Cerebellar cortex (tissue), 1 donor: ENCODE data around the gene ZNF561.
"Not testable (repeated sequence)": the region's sequence is repeated elsewhere in the genome, so short reads cannot be mapped to it uniquely, and the experiment has no call there.

Source experiments
- DNase-seq: peaks from one replicate; pipeline ENCODE4 v3.0.0-alpha.2; 2015; ENCODE audit warnings: low spot score

ZNF561 gene

GRCh38 chr19:9621156-9622037 lies at the start of gene ZNF561:
Gene ZNF561, minus strand, starts transcription at chr19:9621232. Its CDS starts 1,776 bp downstream, at chr19:9619456.
- DNase-seq, result peak; percentile 88

- no peak for DNase-seq
Observed at GRCh38 chr19:9668544-9668943, 47.5 kb upstream of the ZNF561 start.

- no peak for DNase-seq
Observed at GRCh38 chr19:9667898-9668297, 46.9 kb upstream of the ZNF561 start.

GRCh38 chr19:9658769-9659168 lies 37.7 kb upstream of the ZNF561 start:
- no peak for DNase-seq

GRCh38 chr19:9653066-9653555 lies 32.1 kb upstream of the ZNF561 start:
- not testable (repeated sequence) for DNase-seq

- DNase-seq, result not testable (repeated sequence)
Observed at GRCh38 chr19:9651464-9651863, 30.4 kb upstream of the ZNF561 start.

- DNase-seq, result no peak
Observed at GRCh38 chr19:9650345-9650744, 29.3 kb upstream of the ZNF561 start.

GRCh38 chr19:9645472-9645871 lies 24.4 kb upstream of the ZNF561 start:
- DNase-seq, result peak; percentile 12

GRCh38 chr19:9644472-9644871 lies 23.4 kb upstream of the ZNF561 start:
- no peak for DNase-seq

- DNase-seq, result no peak
Observed at GRCh38 chr19:9641810-9642209, 20.8 kb upstream of the ZNF561 start.

- no peak for DNase-seq
Observed at GRCh38 chr19:9640956-9641355, 19.9 kb upstream of the ZNF561 start.

GRCh38 chr19:9636018-9636417 lies 15.0 kb upstream of the ZNF561 start:
- no peak for DNase-seq

GRCh38 chr19:9627856-9628255 lies 6.8 kb upstream of the ZNF561 start:
- no peak for DNase-seq

- no peak for DNase-seq
Observed at GRCh38 chr19:9622531-9622930, 1.5 kb upstream of the ZNF561 start.

- no peak for DNase-seq
Observed at GRCh38 chr19:9620842-9621155, 233 bp downstream of the ZNF561 start.

GRCh38 chr19:9615844-9616243 lies 5.2 kb downstream of the ZNF561 start:
- no peak for DNase-seq

- no peak for DNase-seq
Observed at GRCh38 chr19:9610484-9611113, 10.4 kb downstream of the ZNF561 start.

- no peak for DNase-seq
Observed at GRCh38 chr19:9608912-9609311, 12.1 kb downstream of the ZNF561 start.

GRCh38 chr19:9597027-9597426 lies 24.0 kb downstream of the ZNF561 start:
- no peak for DNase-seq

- peak; percentile 85 for DNase-seq
Observed at GRCh38 chr19:9586764-9587163, 34.3 kb downstream of the ZNF561 start.

- peak; percentile 90 for DNase-seq
Observed at GRCh38 chr19:9584073-9584833, 36.8 kb downstream of the ZNF561 start, which contains the start of gene ZNF121. Gene ZNF121, minus strand, starts transcription at chr19:9584504. Its CDS starts 16,407 bp downstream, at chr19:9568097.

GRCh38 chr19:9582081-9582725 lies 38.8 kb downstream of the ZNF561 start:
- not testable (repeated sequence) for DNase-seq
